Measurements from ENCODE around the gene SUCLA2. TPM values are rescaled to one million over a fixed set of nuclear protein-coding genes. Genes with fewer than 3 reads are reported as not detected.
"Not testable (repeated sequence)": the region's sequence is repeated elsewhere in the genome, so short reads cannot be mapped to it uniquely, and the experiment has no call there.

SUCLA2 gene
- total RNA-seq, 1 donor from 2014 or later = 29.1 TPM

GRCh38 chr13:48010698-48011097, 9.6 kb upstream of the SUCLA2 start:
- DNase-seq (ENCODE audit: low spot score) = no peak
- Mint-ChIP-seq H3K27me3 (ENCODE audit: unreplicated experiment) (no peaks in the 10 kb centered on the region), H3K36me3 (ENCODE audit: low read depth, unreplicated experiment) (peaks cover 3% of the 10 kb centered on the region), H3K4me3 (ENCODE audit: unreplicated experiment) (no peak overlapping the region), H3K27ac (ENCODE audit: unreplicated experiment) (no peak overlapping the region), H3K9me3 (ENCODE audit: unreplicated experiment) (no peaks in the 10 kb centered on the region), H3K4me1 (ENCODE audit: unreplicated experiment) (peaks cover 9% of the 10 kb centered on the region)
- TF ChIP-seq CTCF (IDR thresholded peaks at IDR 0.05; ENCODE audit: unreplicated experiment) = no peak

- Mint-ChIP-seq H3K27ac (ENCODE audit: unreplicated experiment) (peak overlapping the region; percentile 62), H3K4me1 (ENCODE audit: unreplicated experiment) (peaks cover 9% of the 10 kb centered on the region), H3K9me3 (ENCODE audit: unreplicated experiment) (no peaks in the 10 kb centered on the region), H3K27me3 (ENCODE audit: unreplicated experiment) (no peaks in the 10 kb centered on the region), H3K4me3 (ENCODE audit: unreplicated experiment) (peak overlapping the region; percentile 10), H3K36me3 (ENCODE audit: low read depth, unreplicated experiment) (peaks cover 3% of the 10 kb centered on the region)
- DNase-seq (ENCODE audit: low spot score) = no peak
- no peak for TF ChIP-seq CTCF (IDR thresholded peaks at IDR 0.05; ENCODE audit: unreplicated experiment)
Observed at GRCh38 chr13:48009284-48009683, 8.2 kb upstream of the SUCLA2 start.

- Mint-ChIP-seq H3K9me3 (ENCODE audit: unreplicated experiment) (no peaks in the 10 kb centered on the region), H3K27me3 (ENCODE audit: unreplicated experiment) (peaks cover 7% of the 10 kb centered on the region), H3K27ac (ENCODE audit: unreplicated experiment) (no peak overlapping the region), H3K36me3 (ENCODE audit: low read depth, unreplicated experiment) (peaks cover 3% of the 10 kb centered on the region), H3K4me1 (ENCODE audit: unreplicated experiment) (peaks cover 16% of the 10 kb centered on the region), H3K4me3 (ENCODE audit: unreplicated experiment) (no peak overlapping the region)
- DNase-seq (ENCODE audit: low spot score) = no peak
- TF ChIP-seq CTCF (IDR thresholded peaks at IDR 0.05; ENCODE audit: unreplicated experiment) = no peak
Observed at GRCh38 chr13:48006396-48006795, 5.3 kb upstream of the SUCLA2 start.

GRCh38 chr13:48004201-48004600, 3.1 kb upstream of the SUCLA2 start:
- H3K4me3 Mint-ChIP-seq (ENCODE audit: unreplicated experiment) = no peak overlapping the region
- TF ChIP-seq CTCF (IDR thresholded peaks at IDR 0.05; ENCODE audit: unreplicated experiment) = no peak
- H3K9me3 Mint-ChIP-seq (ENCODE audit: unreplicated experiment) = no peaks in the 10 kb centered on the region
- peaks cover 21% of the 10 kb centered on the region for H3K4me1 Mint-ChIP-seq (ENCODE audit: unreplicated experiment)
- no peak for DNase-seq (ENCODE audit: low spot score)
- no peak overlapping the region for H3K27ac Mint-ChIP-seq (ENCODE audit: unreplicated experiment)
- no peaks in the 10 kb centered on the region for H3K36me3 Mint-ChIP-seq (ENCODE audit: low read depth, unreplicated experiment)
- H3K27me3 Mint-ChIP-seq (ENCODE audit: unreplicated experiment) = peaks cover 12% of the 10 kb centered on the region

- peak overlapping the region; percentile 98 for H3K4me3 Mint-ChIP-seq (ENCODE audit: unreplicated experiment)
- H3K4me1 Mint-ChIP-seq (ENCODE audit: unreplicated experiment) = peaks cover 17% of the 10 kb centered on the region
Observed at GRCh38 chr13:48001999-48002398, 926 bp upstream of the SUCLA2 start.

More at GRCh38 chr13:48001999-48002398, 926 bp upstream of the SUCLA2 start:
- H3K27ac Mint-ChIP-seq (ENCODE audit: unreplicated experiment) = peak overlapping the region; percentile 70
- H3K36me3 Mint-ChIP-seq (ENCODE audit: low read depth, unreplicated experiment); H3K9me3 Mint-ChIP-seq (ENCODE audit: unreplicated experiment): not testable (repeated sequence)
- DNase-seq (ENCODE audit: low spot score) = peak; percentile 4
- peaks cover 12% of the 10 kb centered on the region for H3K27me3 Mint-ChIP-seq (ENCODE audit: unreplicated experiment)
